SHP77 treated with DMSO at 0.1 percent for 48 hours (cell line): ENCODE measurements around the gene FGF3.

ENCODE experiments used
- DNase-seq: peaks from one replicate; lab custom pipeline; 2025; lab: John Stamatoyannopoulos, UW

The FGF3 gene

GRCh38 chr11:69844396-69844795 is 25.2 kb upstream of the FGF3 start:
- DNase-seq, result no peak

- no peak for DNase-seq
Measured at GRCh38 chr11:69843529-69843921, 24.3 kb upstream of the FGF3 start.

- DNase-seq, result no peak
Measured at GRCh38 chr11:69842746-69843528, 23.7 kb upstream of the FGF3 start.

GRCh38 chr11:69841859-69842698 is 22.9 kb upstream of the FGF3 start:
- no peak for DNase-seq

GRCh38 chr11:69841170-69841858 is 22.1 kb upstream of the FGF3 start:
- DNase-seq, result no peak

- no peak for DNase-seq
Measured at GRCh38 chr11:69840371-69841169, 21.4 kb upstream of the FGF3 start.

- DNase-seq, result no peak
Measured at GRCh38 chr11:69839516-69839915, 20.3 kb upstream of the FGF3 start.

- DNase-seq, result no peak
Measured at GRCh38 chr11:69837791-69838190, 18.6 kb upstream of the FGF3 start.

- no peak for DNase-seq
Measured at GRCh38 chr11:69836401-69836800, 17.2 kb upstream of the FGF3 start.

- no peak for DNase-seq
Measured at GRCh38 chr11:69834811-69835800, 15.9 kb upstream of the FGF3 start.

- DNase-seq, result no peak
Measured at GRCh38 chr11:69834251-69834650, 15.0 kb upstream of the FGF3 start.

GRCh38 chr11:69832561-69833413 is 13.6 kb upstream of the FGF3 start:
- DNase-seq, result no peak

- DNase-seq, result no peak
Measured at GRCh38 chr11:69831985-69832384, 12.8 kb upstream of the FGF3 start.

GRCh38 chr11:69830086-69830485 is 10.9 kb upstream of the FGF3 start:
- no peak for DNase-seq

GRCh38 chr11:69828971-69829344 is 9.7 kb upstream of the FGF3 start:
- no peak for DNase-seq

- DNase-seq, result no peak
Measured at GRCh38 chr11:69828276-69828970, 9.2 kb upstream of the FGF3 start.

- no peak for DNase-seq
Measured at GRCh38 chr11:69826773-69827172, 7.6 kb upstream of the FGF3 start.

- no peak for DNase-seq
Measured at GRCh38 chr11:69825941-69826340, 6.7 kb upstream of the FGF3 start.
